HepG2 (cell line): ENCODE data around the gene PRUNE1. TPM values are rescaled to one million over a fixed set of nuclear protein-coding genes. Genes with fewer than 3 reads are reported as not detected.

Experiments
- ARID5B ChIP-seq: IDR thresholded peaks from 2 replicates; pipeline ENCODE4 v1.4.0; 2020; ENCODE audit warnings: mild to moderate bottlenecking, missing genetic modification reagents
- CHCHD3 ChIP-seq: sonication (generic); formaldehyde crosslinking; IDR thresholded peaks from 2 replicates; pipeline ENCODE4 v1.8.0; 2022; ENCODE audit warnings: mild to moderate bottlenecking, missing genetic modification reagents, moderate library complexity
- ESRRA ChIP-seq: sonication (generic); formaldehyde crosslinking; IDR thresholded peaks from 2 replicates; pipeline ENCODE4 v1.5.1; 2020; ENCODE audit warnings: mild to moderate bottlenecking, low read depth, missing genetic modification reagents
- FOSL1 ChIP-seq: sonication (generic); formaldehyde crosslinking; IDR thresholded peaks from 2 replicates; pipeline ENCODE4 v1.9.0; 2021; ENCODE audit warnings: missing genetic modification reagents, borderline replicate concordance
- NCOA5 ChIP-seq: sonication (generic); formaldehyde crosslinking; IDR thresholded peaks from 2 replicates; pipeline ENCODE4 v1.4.0; 2020; ENCODE audit warnings: missing genetic modification reagents
- NFATC3 ChIP-seq: sonication (generic); formaldehyde crosslinking; IDR thresholded peaks from 2 replicates; pipeline ENCODE4 v1.5.1; 2020; ENCODE audit warnings: mild to moderate bottlenecking, missing genetic modification reagents
- PBX3 ChIP-seq: sonication (generic); formaldehyde crosslinking; IDR thresholded peaks from 2 replicates; pipeline ENCODE4 v1.8.1; 2023; ENCODE audit warnings: missing genetic modification reagents, inconsistent platforms, borderline replicate concordance
- PHF21A ChIP-seq: sonication (generic); formaldehyde crosslinking; IDR thresholded peaks from 2 replicates; pipeline ENCODE4 v1.5.0; 2020; ENCODE audit warnings: mild to moderate bottlenecking, missing genetic modification reagents
- PRDM15 ChIP-seq: sonication (generic); formaldehyde crosslinking; IDR thresholded peaks from 2 replicates; pipeline ENCODE4 v1.4.0; 2020; ENCODE audit warnings: missing genetic modification reagents
- RELA ChIP-seq: sonication (generic); formaldehyde crosslinking; IDR thresholded peaks from 2 replicates; pipeline ENCODE4 v1.4.0; 2020; ENCODE audit warnings: missing genetic modification reagents
- TBL1XR1 ChIP-seq: fragments of 150-350 bp; IDR thresholded peaks from 2 replicates; pipeline ENCODE4 v1.6.1; 2014; ENCODE audit warnings: borderline replicate concordance, low read length; ENCODE audit not compliant: partially characterized antibody
- TIGD3 ChIP-seq: sonication (generic); formaldehyde crosslinking; IDR thresholded peaks from 2 replicates; pipeline ENCODE4 v1.5.1; 2020; ENCODE audit warnings: mild to moderate bottlenecking, missing genetic modification reagents, borderline replicate concordance
- ZNF276 ChIP-seq: sonication (generic); formaldehyde crosslinking; IDR thresholded peaks from 2 replicates; pipeline ENCODE4 v1.4.0; 2020; ENCODE audit warnings: mild to moderate bottlenecking, low read depth, missing genetic modification reagents
- ZNF33A ChIP-seq: sonication (generic); formaldehyde crosslinking; IDR thresholded peaks from 2 replicates; pipeline ENCODE4 v1.5.1; 2020; ENCODE audit warnings: missing genetic modification reagents, mild to moderate bottlenecking, moderate library complexity, borderline replicate concordance
- ZNF761 ChIP-seq: sonication (generic); formaldehyde crosslinking; conservative IDR thresholded peaks from 2 replicates; pipeline ENCODE4 v1.4.0; 2020; ENCODE audit warnings: mild to moderate bottlenecking, missing genetic modification reagents
- polyA plus RNA-seq, 8 experiments: library from polyadenylated mRNA; depleted of rRNA in 3 of 8; stranded (reverse) in 7 of 8; unstranded in 1 of 8; fragments of >200 nt; fragmentation: Illumina TruSeq in 4 of 8; extraction: Trizol in 4 of 8; gene quantifications; 2 replicates each; pipeline versions ENCODE4 v1.2.1 to v1.2.3, GENCODE V29; 2011 to 2016; ENCODE audit warnings: low read depth in 4 of 8, missing spikeins in 1 of 8, mixed read lengths in 1 of 8; ENCODE audit not compliant: insufficient read depth in 1 of 8
- total RNA-seq, 5 experiments: library from RNA; depleted of rRNA; stranded (reverse); fragments of >200 nt; fragmentation: Illumina TruSeq; extraction: Trizol; gene quantifications; 2 replicates each; pipeline ENCODE4 v1.2.3, GENCODE V29; 2016; ENCODE audit warnings: low read depth in 1 of 5

PRUNE1 gene
- total and polyA plus RNA-seq, 2 of the 13 experiments (the other 11 are each of a cell fraction or from before 2014, with no cell fraction given): 19.0 to 31.9 TPM

GRCh38 chr1:151059109-151060006 lies 51.1 kb downstream of the PRUNE1 start, which contains the start of gene CDC42SE1 (continued):
- TF ChIP-seq RELA (CRISPR knock-in tag) (no peak), PRDM15 (CRISPR knock-in tag) (no peak; the same call in 1 of the 2 replicates), FOSL1 (CRISPR knock-in tag) (no peak), ZNF761 (peak; percentile 77; the same call in 1 of the 2 replicates), PBX3 (no peak), NFATC3 (CRISPR knock-in tag) (0 out of 2 replicates have a peak, but pooled peaks have one; percentile 23), ARID5B (CRISPR knock-in tag) (peak; percentile 83), CHCHD3 (CRISPR knock-in tag) (no peak), ZNF276 (no peak), TBL1XR1 (no peak), NCOA5 (CRISPR knock-in tag) (no peak), ESRRA (CRISPR knock-in tag) (peak; percentile 59; the same call in 1 of the 2 replicates), PHF21A (peak; percentile 79), TIGD3 (CRISPR knock-in tag) (no peak; the same call in 1 of the 2 replicates), ZNF33A (CRISPR knock-in tag) (no peak)
